Naive thymus-derived CD4-positive, alpha-beta T cell (primary cell): ENCODE data around the gene SFXN3. TPM values are rescaled to one million over a fixed set of nuclear protein-coding genes. Genes with fewer than 3 reads are reported as not detected.
A peak's percentile ranks its signal among the peaks of the same experiment; 100 is the strongest.
"Not testable (repeated sequence)": the region's sequence is repeated elsewhere in the genome, so short reads cannot be mapped to it uniquely, and the experiment has no call there.

Experiments used
- ATAC-seq: fragments of 150-1000 bp; cut with Tn5 transposase; 2 replicates; pipeline ENCODE4 v1.10.0; 2021; ENCODE audit warnings: mild to moderate bottlenecking, moderate library complexity
- CTCF ChIA-PET: fragments of 350-600 bp; sonication (Branson Sonifier 250); formaldehyde crosslinking; loops from one replicate; lab custom pipeline; 2021; ENCODE audit warnings: antibody characterized with exemption; lab: Charles Lee
- POLR2A ChIA-PET: fragments of 350-600 bp; sonication (Branson Sonifier 250); formaldehyde crosslinking; loops from one replicate; lab custom pipeline; 2021; ENCODE audit warnings: antibody characterized with exemption, inconsistent platforms; lab: Charles Lee
- DNase-seq, 9 donors: peaks; one replicate each; pipeline versions ENCODE4 v3.0.0 to v3.0.0-alpha.2; 2020 to 2022; ENCODE audit warnings: mixed read lengths in 1 of 9
- H3K27ac ChIP-seq: one replicate; pipeline ENCODE4 v1.7.0; 2013; ENCODE audit warnings: mild to moderate bottlenecking, low read depth, low read length, moderate library complexity
- H3K27me3 ChIP-seq, 2 donors: one replicate each; pipeline ENCODE4 v1.7.0; 2013; ENCODE audit warnings: low read length in 2 of 2, mild to moderate bottlenecking in 2 of 2, moderate library complexity in 2 of 2; ENCODE audit not compliant: control insufficient read depth in 2 of 2, insufficient read depth in 2 of 2
- H3K36me3 ChIP-seq, 3 experiments: 1 replicate in 2 of 3; 2 replicates in 1 of 3; pipeline ENCODE4 v1.7.0; 2013; ENCODE audit warnings: low read length in 3 of 3, mild to moderate bottlenecking in 3 of 3, moderate library complexity in 1 of 3; ENCODE audit not compliant: insufficient read depth in 3 of 3, control insufficient read depth in 2 of 3
- H3K4me1 ChIP-seq, 2 donors: one replicate each; pipeline ENCODE4 v1.7.0; 2013; ENCODE audit warnings: low read length in 2 of 2, mild to moderate bottlenecking in 2 of 2, moderate library complexity in 1 of 2; ENCODE audit not compliant: control insufficient read depth in 2 of 2, insufficient read depth in 2 of 2
- H3K4me3 ChIP-seq: 2 replicates; pipeline ENCODE4 v1.7.0; 2013; ENCODE audit warnings: mild to moderate bottlenecking, low read length
- H3K9me3 ChIP-seq, 3 experiments: 1 replicate in 2 of 3; 2 replicates in 1 of 3; pipeline ENCODE4 v1.7.0; 2013; ENCODE audit warnings: low read length in 3 of 3; ENCODE audit not compliant: control insufficient read depth in 2 of 3
- H3K27ac Mint-ChIP-seq, 9 donors: one replicate each; pipeline ENCODE4 v1.8.0; 2020 to 2022; ENCODE audit warnings: mixed read lengths in 9 of 9, mild to moderate bottlenecking in 8 of 9, moderate library complexity in 5 of 9, inconsistent platforms in 2 of 9
- H3K27me3 Mint-ChIP-seq, 5 donors: one replicate each; pipeline ENCODE4 v1.8.0; 2021 to 2022; ENCODE audit warnings: mixed read lengths in 5 of 5, mild to moderate bottlenecking in 1 of 5
- H3K36me3 Mint-ChIP-seq, 5 donors: one replicate each; pipeline ENCODE4 v1.8.0; 2020 to 2022; ENCODE audit warnings: mixed read lengths in 5 of 5, mild to moderate bottlenecking in 3 of 5, inconsistent platforms in 1 of 5
- H3K4me1 Mint-ChIP-seq, 7 donors: one replicate each; pipeline ENCODE4 v1.8.0; 2020 to 2022; ENCODE audit warnings: mixed read lengths in 7 of 7, mild to moderate bottlenecking in 3 of 7, inconsistent platforms in 1 of 7
- H3K4me3 Mint-ChIP-seq, 10 donors: one replicate each; pipeline ENCODE4 v1.8.0; 2020 to 2022; ENCODE audit warnings: mild to moderate bottlenecking in 10 of 10, mixed read lengths in 10 of 10, moderate library complexity in 6 of 10, inconsistent platforms in 2 of 10
- H3K9me3 Mint-ChIP-seq, 11 donors: one replicate each; pipeline ENCODE4 v1.8.0; 2020 to 2022; ENCODE audit warnings: mixed read lengths in 11 of 11, mild to moderate bottlenecking in 4 of 11, inconsistent platforms in 1 of 11, moderate library complexity in 1 of 11
- intact Hi-C, 2 donors: fragments of 100-400 bp; cut with micrococcal nuclease; formaldehyde crosslinking; loops; one replicate each; pipeline ENCODE4 v1.15.1; 2023
- polyA plus RNA-seq, 2 donors: library from polyadenylated mRNA; unstranded; fragments of 300-500 nt; fragmentation: Illumina TruSeq; gene quantifications; one replicate each; pipeline ENCODE4 v1.2.3, GENCODE V29; 2021
- total RNA-seq, 6 experiments: library from RNA in 5 of 6; stranded (reverse) in 5 of 6; gene quantifications; 1 replicate in 5 of 6; 2 replicates in 1 of 6; pipeline ENCODE4 v1.2.3 and lab custom pipeline; 2021 to 2026

Gene SFXN3
- total and polyA plus RNA-seq, 7 experiments from 2014 or later = 12.6 to 90.4 (median 38.2) TPM

DNA sequence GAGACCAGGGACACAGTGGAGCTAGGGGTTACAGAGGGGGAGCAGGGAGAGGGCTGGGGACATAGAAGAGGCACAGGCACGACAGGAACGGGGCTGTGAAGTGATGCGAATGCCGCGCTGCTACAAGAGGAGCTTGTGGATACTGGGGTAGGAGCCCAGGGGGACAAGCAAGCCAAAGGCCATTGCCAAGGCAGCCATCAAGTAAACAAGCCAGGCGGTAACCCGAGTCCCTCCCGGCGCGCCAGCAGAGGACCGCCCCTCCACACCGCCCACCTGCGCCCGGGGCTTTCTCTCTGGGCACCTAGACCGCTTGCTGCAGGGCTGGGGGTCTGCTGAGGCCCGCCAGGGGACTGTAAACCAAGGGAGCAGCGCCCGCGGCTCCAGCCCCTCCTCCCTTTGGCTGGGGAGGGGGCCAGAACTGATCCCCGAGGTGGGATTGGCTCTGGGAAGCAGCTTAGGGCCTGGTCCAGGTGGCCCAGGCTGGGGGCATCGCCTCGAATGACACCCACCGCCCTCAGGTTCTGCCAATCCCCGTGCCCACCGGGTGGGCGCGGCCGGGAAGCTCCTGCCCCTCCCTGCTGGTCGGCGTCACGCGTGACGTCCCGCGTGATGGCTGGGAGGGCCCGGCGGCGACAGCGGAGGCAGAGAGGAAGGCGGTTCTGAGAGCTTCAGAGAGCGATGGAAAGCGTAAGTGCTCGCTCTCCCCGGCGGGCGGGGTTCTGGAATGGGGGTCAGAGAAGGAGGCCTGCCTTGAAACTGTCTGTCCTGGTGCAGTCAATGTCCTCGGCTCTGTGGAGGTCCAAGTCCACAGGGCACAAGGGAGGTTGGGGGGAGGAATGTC, 982 bp downstream of the SFXN3 start:
- peak overlapping the region; percentile 98 for H3K27ac ChIP-seq
- POLR2A ChIA-PET = interaction anchor here (0.6 to 3.2 kb wide), 12 partner anchors 11 to 46 kb away, joined by 3 to 40 read pairs (median 4); partner anchors contain the start of genes LZTS2, MRPL43 and TWNK
- H3K4me1 ChIP-seq = peaks cover 12 to 14% of the 10 kb centered on the region in 2 donors
- intact Hi-C loops = loop anchor here (1.0 to 10.0 kb wide), 12 partner anchors 9 to 1023 kb away; partner anchors contain the start of genes SLF2 (in 2 of the 2), ARMH3 (in 1 of the 2), BTRC (in 1 of the 2) and LZTS2 (in 1 of the 2)
- Mint-ChIP-seq H3K27ac (peak overlapping the region; percentile 75 to 97 (median 93)), H3K4me3 (peak overlapping the region; percentile 85 to 99 (median 94)), H3K36me3 (peaks cover 0 to 9% (median 3%) of the 10 kb centered on the region in 5 donors), H3K4me1 (peaks cover 6 to 21% (median 16%) of the 10 kb centered on the region in 7 donors), H3K9me3 (no peaks in the 10 kb centered on the region), H3K27me3 (peaks cover 0 to 21% (median 0%) of the 10 kb centered on the region in 5 donors)
- peaks cover 0 to 30% (median 17%) of the 10 kb centered on the region in 3 experiments for H3K36me3 ChIP-seq
- H3K27me3 ChIP-seq = no peaks in the 10 kb centered on the region
- no peaks in the 10 kb centered on the region for H3K9me3 ChIP-seq
- CTCF ChIA-PET = interaction anchor here (1.1 to 3.2 kb wide), 6 partner anchors 11 to 91 kb away, joined by 4 to 30 read pairs (median 10); no protein-coding TSS in a partner anchor
- peak; percentile 62 to 90 (median 78) for DNase-seq
- ATAC-seq = peak; percentile 76
- H3K4me3 ChIP-seq = peak overlapping the region; percentile 99

DNA sequence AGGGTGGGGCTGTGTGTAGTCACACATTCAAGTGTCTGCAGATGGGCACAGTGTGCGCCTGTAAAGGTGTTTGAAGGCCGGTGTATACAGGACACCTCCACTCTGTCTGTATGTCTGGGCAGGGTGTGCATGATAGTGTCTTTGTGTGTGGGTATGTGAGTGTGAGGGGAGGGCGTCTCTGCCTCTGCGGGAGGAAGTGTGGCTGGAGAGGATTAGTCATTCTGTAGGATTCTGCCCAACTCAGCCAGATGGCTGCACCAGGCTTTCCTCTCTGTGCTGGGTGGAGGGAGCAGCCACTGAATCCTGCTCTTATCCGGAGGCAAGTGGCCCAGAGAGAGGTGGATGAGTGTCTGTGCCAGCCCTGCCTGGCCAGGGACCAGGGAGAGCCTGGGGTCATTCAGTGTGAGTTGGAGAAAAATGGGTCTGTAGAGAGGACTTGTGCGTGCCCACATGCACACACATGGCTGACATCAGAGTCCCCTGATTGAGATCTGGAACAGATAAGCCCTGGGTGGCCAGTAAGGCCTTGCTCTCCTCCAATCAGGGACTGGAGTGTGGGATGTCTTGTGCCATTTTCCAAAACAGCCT, 1.7 kb downstream of the SFXN3 start:
- DNase-seq (peak in 2 of 9 donors; percentile 53 to 73), ATAC-seq (peak; percentile 28)
- peaks cover under 1 to 16% (median 7%) of the 10 kb centered on the region in 5 donors for H3K36me3 Mint-ChIP-seq
- H3K4me1 Mint-ChIP-seq = peaks cover 6 to 21% (median 16%) of the 10 kb centered on the region in 7 donors
- peak overlapping the region; percentile 98 for H3K27ac ChIP-seq
- CTCF ChIA-PET = interaction anchor here (1.1 to 3.2 kb wide), 5 partner anchors 10 to 90 kb away, joined by 4 to 30 read pairs (median 11); no protein-coding TSS in a partner anchor
- peak overlapping the region; percentile 99 for H3K4me3 ChIP-seq
- H3K27me3 ChIP-seq = no peaks in the 10 kb centered on the region
- no peaks in the 10 kb centered on the region for H3K9me3 ChIP-seq
- POLR2A ChIA-PET = interaction anchor here (0.6 to 3.2 kb wide), 8 partner anchors 10 to 45 kb away, joined by 3 to 40 read pairs (median 3); partner anchors contain the start of genes LZTS2, MRPL43 and TWNK
- peak overlapping the region; percentile 75 to 97 (median 93) for H3K27ac Mint-ChIP-seq
- peak overlapping the region; percentile 85 to 99 (median 94) for H3K4me3 Mint-ChIP-seq
- H3K36me3 ChIP-seq = peaks cover 0 to 37% (median 23%) of the 10 kb centered on the region in 3 experiments
- intact Hi-C loops = loop anchor here (1.0 to 10.0 kb wide), 8 partner anchors 9 to 1022 kb away; partner anchors contain the start of genes ARMH3 (in 1 of the 2), BTRC (in 1 of the 2), LZTS2 (in 1 of the 2) and SLF2 (in 1 of the 2)
- H3K27me3 Mint-ChIP-seq = peaks cover 0 to 18% (median 0%) of the 10 kb centered on the region in 5 donors
- H3K4me1 ChIP-seq = peaks cover 12 to 14% of the 10 kb centered on the region in 2 donors
- no peaks in the 10 kb centered on the region for H3K9me3 Mint-ChIP-seq

DNA sequence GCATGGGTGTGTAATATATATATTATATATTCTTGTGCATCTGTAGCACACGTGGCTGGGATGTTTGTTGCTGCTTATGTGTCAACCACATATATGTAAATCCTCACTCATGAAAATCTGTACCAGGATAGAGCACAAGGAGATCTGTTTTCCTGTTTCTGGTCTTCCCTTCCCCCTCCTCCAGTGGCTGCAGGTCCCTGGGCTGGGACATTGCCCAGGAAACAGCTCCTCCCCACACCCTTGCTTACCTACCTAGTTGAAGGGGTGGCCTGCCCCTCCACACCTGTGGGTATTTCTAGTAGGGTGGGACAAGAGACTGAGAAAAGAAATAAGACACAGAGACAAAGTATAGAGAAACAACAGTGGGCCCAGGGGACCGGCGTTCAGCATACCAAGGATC, 2.2 kb downstream of the SFXN3 start:
- peak overlapping the region in 7 of 10 donors; percentile 25 to 99 (median 85) for H3K4me3 Mint-ChIP-seq
- intact Hi-C loops = loop anchor here (5.0 to 10.0 kb wide), 5 partner anchors 89 to 1022 kb away; partner anchors contain the start of genes ARMH3 (in 1 of the 2), BTRC (in 1 of the 2) and SLF2 (in 1 of the 2)

DNA sequence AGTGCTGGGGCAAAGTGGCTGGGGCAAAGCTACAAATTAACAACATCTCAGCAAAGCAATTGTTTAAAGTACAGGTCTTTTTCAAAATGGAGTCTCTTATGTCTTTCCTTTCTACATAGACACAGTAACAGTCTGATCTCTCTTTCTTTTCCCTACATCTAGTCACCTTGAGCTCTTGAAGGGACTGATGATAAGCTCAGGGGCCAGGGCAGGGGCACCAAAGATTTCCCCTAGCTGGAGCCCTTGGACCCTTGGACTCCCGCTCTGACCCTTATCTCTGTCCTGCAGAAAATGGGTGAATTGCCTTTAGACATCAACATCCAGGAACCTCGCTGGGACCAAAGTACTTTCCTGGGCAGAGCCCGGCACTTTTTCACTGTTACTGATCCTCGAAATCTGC, 3.4 kb downstream of the SFXN3 start:
- peaks cover 12 to 14% of the 10 kb centered on the region in 2 donors for H3K4me1 ChIP-seq
- H3K9me3 ChIP-seq, H3K4me3 ChIP-seq, H3K27me3 ChIP-seq, H3K27ac Mint-ChIP-seq, H3K9me3 Mint-ChIP-seq, DNase-seq, ATAC-seq, H3K27ac ChIP-seq, H3K27me3 Mint-ChIP-seq: not testable (repeated sequence)
- Mint-ChIP-seq H3K4me3 (peak overlapping the region in 1 of 10 donors; percentile 7), H3K4me1 (peaks cover 6 to 21% (median 16%) of the 10 kb centered on the region in 7 donors), H3K36me3 (peaks cover 6 to 25% (median 10%) of the 10 kb centered on the region in 5 donors)
- ChIA-PET CTCF (interaction anchor here (1.1 to 1.5 kb wide), 4 partner anchors 15 to 107 kb away, joined by 3 to 6 read pairs (median 4); no protein-coding TSS in a partner anchor), POLR2A (interaction anchor here (1.4 kb wide), 1 partner anchor 9 kb away, joined by 7 read pairs; no protein-coding TSS in a partner anchor)
- intact Hi-C loops = loop anchor here (5.0 to 10.0 kb wide), 5 partner anchors 88 to 1020 kb away; partner anchors contain the start of genes ARMH3 (in 1 of the 2), BTRC (in 1 of the 2) and SLF2 (in 1 of the 2)
- peaks cover 0 to 51% (median 28%) of the 10 kb centered on the region in 3 experiments for H3K36me3 ChIP-seq

More for the DNA sequence above, 2.2 kb downstream of the SFXN3 start:
- Histone ChIP-seq H3K9me3 (no peaks in the 10 kb centered on the region), H3K27ac (no peak overlapping the region), H3K27me3 (no peaks in the 10 kb centered on the region), H3K36me3 (peaks cover 0 to 42% (median 28%) of the 10 kb centered on the region in 3 experiments), H3K4me3 (no peak overlapping the region), H3K4me1 (peaks cover 12 to 14% of the 10 kb centered on the region in 2 donors)
- Mint-ChIP-seq H3K27me3 (peaks cover 0 to 14% (median 0%) of the 10 kb centered on the region in 5 donors), H3K9me3 (no peaks in the 10 kb centered on the region), H3K4me1 (peaks cover 6 to 21% (median 16%) of the 10 kb centered on the region in 7 donors), H3K27ac (peak overlapping the region in 4 of 9 donors; percentile 19 to 97 (median 78)), H3K36me3 (peaks cover 6 to 21% (median 10%) of the 10 kb centered on the region in 5 donors)
- CTCF ChIA-PET = interaction anchor here (2.7 kb wide), 2 partner anchors 14 to 32 kb away, joined by 8 to 12 read pairs; no protein-coding TSS in a partner anchor
- no peak for ATAC-seq
- no peak for DNase-seq
- POLR2A ChIA-PET = interaction anchor here (0.5 to 3.2 kb wide), 4 partner anchors 9 to 46 kb away, joined by 3 to 40 read pairs (median 3); partner anchors contain the start of genes MRPL43 and TWNK

DNA sequence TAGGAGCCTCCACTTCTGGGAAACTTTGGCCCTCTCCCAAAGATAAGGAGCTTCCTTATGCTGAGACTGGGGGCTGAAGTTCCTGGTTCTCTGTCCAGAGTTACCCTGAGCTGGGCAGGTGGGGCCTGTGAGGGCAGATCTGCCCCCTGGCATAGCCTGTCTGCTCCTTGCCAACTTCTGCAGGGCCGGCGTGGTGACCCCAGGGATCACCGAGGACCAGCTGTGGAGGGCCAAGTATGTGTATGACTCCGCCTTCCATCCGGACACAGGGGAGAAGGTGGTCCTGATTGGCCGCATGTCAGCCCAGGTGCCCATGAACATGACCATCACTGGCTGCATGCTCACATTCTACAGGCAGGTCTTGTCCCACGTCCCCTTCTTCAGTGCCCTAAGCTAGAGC, 4.3 kb downstream of the SFXN3 start:
- H3K27me3 Mint-ChIP-seq = no peaks in the 10 kb centered on the region
- H3K9me3 Mint-ChIP-seq = no peaks in the 10 kb centered on the region
- POLR2A ChIA-PET = interaction anchor here (1.0 to 1.4 kb wide), 2 partner anchors 8 to 37 kb away, joined by 3 to 7 read pairs; no protein-coding TSS in a partner anchor
- peaks cover 6 to 23% (median 15%) of the 10 kb centered on the region in 7 donors for H3K4me1 Mint-ChIP-seq
- Histone ChIP-seq H3K36me3 (peaks cover 0 to 54% (median 28%) of the 10 kb centered on the region in 3 experiments), H3K4me3 (no peak overlapping the region), H3K27me3 (no peaks in the 10 kb centered on the region), H3K4me1 (peaks cover 9 to 14% of the 10 kb centered on the region in 2 donors), H3K9me3 (no peaks in the 10 kb centered on the region), H3K27ac (no peak overlapping the region)
- DNase-seq (no peak), ATAC-seq (no peak)
- no peak overlapping the region for H3K27ac Mint-ChIP-seq
- CTCF ChIA-PET = interaction anchor here (1.1 to 1.5 kb wide), 4 partner anchors 14 to 106 kb away, joined by 3 to 6 read pairs (median 4); no protein-coding TSS in a partner anchor
- H3K36me3 Mint-ChIP-seq = peaks cover 6 to 25% (median 10%) of the 10 kb centered on the region in 5 donors
- intact Hi-C loops = loop anchor here (10.0 kb wide), 3 partner anchors 319 to 1019 kb away; partner anchors contain the start of genes ARMH3 (in 1 of the 2) and BTRC (in 1 of the 2)
- no peak overlapping the region for H3K4me3 Mint-ChIP-seq
